ENCODE measurements around the gene FBXL14.

FBXL14 gene

GRCh38 chr12:1594261-1595025 is at the start of gene FBXL14:
Gene FBXL14, minus strand, starts transcription at chr12:1594581. Its CDS starts 515 bp downstream, at chr12:1594066.
- DNase-seq, result no peak

GRCh38 chr12:1643905-1644533 is 49.6 kb upstream of the FBXL14 start:
- no peak for DNase-seq

- no peak for DNase-seq
Measured at GRCh38 chr12:1643043-1643442, 48.7 kb upstream of the FBXL14 start.

GRCh38 chr12:1642513-1642912 is 48.1 kb upstream of the FBXL14 start:
- DNase-seq, result no peak

GRCh38 chr12:1640328-1641234 is 46.2 kb upstream of the FBXL14 start:
- DNase-seq, result no peak

GRCh38 chr12:1639538-1639937 is 45.2 kb upstream of the FBXL14 start:
- DNase-seq, result no peak

GRCh38 chr12:1638203-1638602 is 43.8 kb upstream of the FBXL14 start:
- DNase-seq, result no peak

GRCh38 chr12:1635301-1636095 is 41.1 kb upstream of the FBXL14 start:
- no peak for DNase-seq

GRCh38 chr12:1634590-1635191 is 40.3 kb upstream of the FBXL14 start:
- DNase-seq, result no peak

GRCh38 chr12:1634149-1634548 is 39.8 kb upstream of the FBXL14 start:
- DNase-seq, result no peak

- DNase-seq, result no peak
Measured at GRCh38 chr12:1633459-1633858, 39.1 kb upstream of the FBXL14 start.

- no peak for DNase-seq
Measured at GRCh38 chr12:1632702-1633101, 38.3 kb upstream of the FBXL14 start.

GRCh38 chr12:1630827-1631591 is 36.6 kb upstream of the FBXL14 start:
- no peak for DNase-seq

GRCh38 chr12:1630133-1630826 is 35.9 kb upstream of the FBXL14 start:
- DNase-seq, result no peak

GRCh38 chr12:1629338-1630132 is 35.2 kb upstream of the FBXL14 start:
- no peak for DNase-seq

- DNase-seq, result no peak
Measured at GRCh38 chr12:1628666-1629337, 34.4 kb upstream of the FBXL14 start, which contains the start of gene WNT5B. Gene WNT5B, plus strand, starts transcription at chr12:1629231. Its CDS starts 2,124 bp downstream, at chr12:1631355.

- no peak for DNase-seq
Measured at GRCh38 chr12:1622406-1622805, 28.0 kb upstream of the FBXL14 start.

- DNase-seq, result no peak
Measured at GRCh38 chr12:1620092-1620491, 25.7 kb upstream of the FBXL14 start.

- no peak for DNase-seq
Measured at GRCh38 chr12:1619587-1619986, 25.2 kb upstream of the FBXL14 start.

All from SHP77 treated with DMSO at 0.1 percent for 48 hours (cell line).